HG02571 (cell line): Measurements from ENCODE around the gene ZNF775.

Experiments
- ATAC-seq: cut with Tn5 transposase; IDR thresholded peaks from one replicate; pipeline ENCODE4 v1.9.1; 2021; ENCODE audit warnings: mild to moderate bottlenecking, moderate library complexity; ENCODE audit not compliant: unreplicated experiment

The ZNF775 gene

GRCh38 chr7:150378853-150379440 lies at the start of gene ZNF775:
ZNF775 (plus strand) TSS chr7:150379330; CDS start chr7:150388471, 9,141 bp downstream.
- ATAC-seq = peak; percentile 76

- ATAC-seq = no peak
Measured at GRCh38 chr7:150329331-150330120, 49.6 kb upstream of the ZNF775 start.

DNA sequence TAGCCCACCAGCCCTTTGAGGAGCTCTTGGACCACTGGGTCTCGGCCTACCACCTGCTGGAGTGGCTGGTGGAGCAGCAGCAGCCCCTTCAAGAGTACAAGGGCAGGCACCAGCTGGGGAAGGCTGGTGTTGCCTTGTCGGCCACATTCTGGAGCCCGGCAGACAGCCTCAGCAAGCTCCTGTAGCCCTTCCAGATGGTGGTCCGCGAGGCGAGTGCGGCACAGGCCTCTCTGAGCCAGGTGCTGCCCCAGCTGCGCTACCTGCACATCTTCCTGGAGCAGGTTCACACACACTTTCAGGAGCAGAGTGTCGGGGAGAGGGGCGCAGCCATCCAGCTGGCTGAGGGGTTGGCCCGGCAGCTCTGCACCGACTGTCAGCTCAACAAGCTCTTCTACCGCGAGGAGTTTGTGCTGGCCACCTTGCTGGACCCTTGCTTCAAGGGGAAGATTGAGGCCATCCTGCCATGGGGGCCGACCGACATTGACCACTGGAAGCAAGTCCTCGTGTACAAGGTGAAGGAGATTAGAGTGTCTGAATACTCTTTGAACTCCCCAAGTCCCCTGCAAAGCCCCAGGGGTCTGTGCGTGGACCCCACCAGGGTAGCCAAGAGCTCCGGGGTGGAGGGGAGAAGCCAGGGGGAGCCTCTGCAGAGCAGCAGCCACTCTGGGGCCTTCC lies 48.8 kb upstream of the ZNF775 start:
- ATAC-seq = no peak

DNA sequence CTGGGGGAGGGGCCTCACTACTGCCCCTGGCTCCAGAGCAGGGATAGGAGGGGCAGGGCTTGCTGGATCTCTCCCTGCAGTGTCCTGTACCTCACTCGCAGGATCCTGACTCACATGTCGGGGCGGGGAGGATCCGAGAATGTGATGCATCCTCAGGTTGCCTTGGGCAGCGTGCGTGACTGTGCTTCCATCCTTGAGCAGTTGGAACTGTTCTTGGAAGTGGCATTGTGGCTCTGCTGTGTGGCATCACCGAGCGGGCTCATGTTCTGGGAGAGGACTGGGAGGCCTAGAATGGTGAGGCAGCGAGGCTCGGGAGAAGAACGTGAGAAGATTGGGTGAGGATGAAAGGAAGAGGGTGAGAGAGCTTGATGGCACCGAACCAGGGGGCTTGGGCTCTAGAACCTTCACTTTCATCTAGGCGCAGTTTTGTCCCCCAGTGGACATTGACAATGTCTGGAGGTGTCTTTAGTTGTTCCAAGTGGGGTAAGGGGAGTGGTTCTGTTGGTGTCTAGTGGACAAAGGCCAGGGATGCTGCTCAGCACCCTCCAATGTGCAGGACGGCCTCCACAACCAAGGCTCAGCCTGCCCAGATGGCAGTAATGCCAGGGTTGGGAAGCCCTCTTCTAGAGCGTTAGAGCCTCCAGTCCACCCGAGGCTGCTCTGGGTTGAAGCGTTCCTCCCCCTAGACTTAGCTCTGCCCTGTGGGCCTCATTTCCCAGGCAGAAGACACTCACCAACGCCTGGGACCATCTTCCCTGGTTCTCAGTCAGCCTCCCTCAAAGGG lies 46.1 kb upstream of the ZNF775 start:
- no peak for ATAC-seq

DNA sequence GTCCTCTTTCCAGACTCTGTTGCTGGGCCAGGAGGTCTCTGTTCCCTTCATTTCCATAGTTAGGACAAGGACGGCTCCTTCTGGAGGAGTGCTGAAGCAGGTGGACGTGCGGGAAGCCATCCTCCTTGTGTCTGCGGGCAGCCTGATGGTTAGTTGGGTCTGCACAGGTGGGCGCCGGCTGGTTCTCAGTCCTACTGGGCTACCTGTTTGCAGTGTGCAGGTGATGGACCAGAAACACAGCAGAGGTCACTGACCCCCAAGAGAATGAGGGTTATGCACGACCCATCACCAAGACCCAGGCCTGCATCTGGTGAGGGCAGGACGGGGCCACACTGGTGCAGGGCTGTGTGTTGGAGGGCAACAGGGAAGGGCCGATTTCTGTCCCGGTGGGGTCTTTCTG lies 45.5 kb upstream of the ZNF775 start:
- no peak for ATAC-seq

GRCh38 chr7:150334108-150334507 lies 45.0 kb upstream of the ZNF775 start:
- ATAC-seq = no peak

DNA sequence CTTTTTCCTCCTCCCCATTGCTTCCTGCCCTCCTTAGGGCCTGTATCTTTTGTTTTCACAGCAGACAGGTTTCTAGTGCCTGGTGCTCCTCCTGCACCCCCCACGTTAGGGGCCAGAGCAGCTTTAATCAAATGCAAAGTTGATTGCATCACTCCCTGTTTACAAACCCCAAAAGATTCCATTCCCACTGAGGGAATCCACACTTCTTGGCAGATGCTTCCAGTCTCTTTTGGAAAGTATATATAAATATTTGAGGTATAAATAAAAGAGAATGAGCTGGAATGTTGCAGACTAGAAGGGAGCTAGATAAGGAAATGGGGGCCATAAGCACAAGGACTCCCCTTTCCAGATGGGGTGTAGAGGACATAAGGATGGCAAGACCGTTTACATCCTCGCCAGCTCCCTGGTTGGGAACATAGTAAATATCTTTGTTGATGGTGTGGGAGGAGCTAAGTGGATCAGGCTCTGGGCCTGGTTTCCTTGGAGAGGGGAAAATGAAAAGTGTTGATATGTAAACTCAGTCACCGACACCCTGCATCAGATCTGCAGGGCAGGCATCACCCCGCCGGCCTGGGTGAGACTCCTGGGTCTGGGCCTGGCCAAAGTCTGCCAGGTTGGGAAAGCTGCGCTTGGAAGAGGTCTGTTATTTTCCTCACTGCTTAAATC lies 43.9 kb upstream of the ZNF775 start:
- ATAC-seq = no peak

DNA sequence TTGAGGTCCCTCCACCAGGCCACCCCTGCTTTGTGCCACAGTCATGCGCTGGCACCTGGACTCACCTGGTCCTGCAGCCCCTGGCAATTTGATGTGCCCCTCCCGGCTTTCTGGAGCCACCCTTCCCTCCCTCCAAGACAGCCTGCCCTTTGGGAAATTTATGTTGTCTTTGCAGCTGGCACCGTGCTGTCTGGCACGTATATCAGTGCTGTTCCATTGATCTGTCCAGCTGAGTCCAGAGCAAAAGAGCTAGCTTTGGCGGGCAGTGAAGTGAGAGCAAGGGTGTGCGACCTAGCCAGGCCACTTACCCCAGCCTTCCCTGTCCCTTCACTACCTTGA lies 43.4 kb upstream of the ZNF775 start:
- no peak for ATAC-seq

GRCh38 chr7:150336746-150337145 lies 42.4 kb upstream of the ZNF775 start:
- ATAC-seq = no peak

DNA sequence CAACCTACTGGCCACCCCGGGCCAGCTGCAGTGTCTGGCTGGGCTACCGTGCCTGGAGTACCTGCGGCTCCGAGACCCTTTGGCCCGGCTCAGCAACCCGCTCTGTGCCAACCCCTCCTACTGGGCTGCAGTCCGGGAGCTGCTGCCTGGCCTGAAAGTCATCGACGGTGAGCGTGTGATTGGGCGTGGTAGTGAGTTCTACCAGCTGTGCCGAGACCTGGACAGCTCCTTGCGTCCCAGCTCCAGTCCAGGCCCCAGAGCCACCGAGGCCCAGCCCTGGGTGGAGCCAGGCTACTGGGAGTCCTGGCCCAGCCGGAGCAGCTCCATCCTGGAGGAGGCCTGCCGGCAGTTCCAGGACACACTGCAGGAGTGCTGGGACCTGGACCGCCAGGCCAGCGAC lies 42.0 kb upstream of the ZNF775 start:
- no peak for ATAC-seq

- ATAC-seq = no peak
Measured at GRCh38 chr7:150337659-150338081, 41.5 kb upstream of the ZNF775 start.

- ATAC-seq = no peak
Measured at GRCh38 chr7:150338166-150338829, 40.8 kb upstream of the ZNF775 start.

DNA sequence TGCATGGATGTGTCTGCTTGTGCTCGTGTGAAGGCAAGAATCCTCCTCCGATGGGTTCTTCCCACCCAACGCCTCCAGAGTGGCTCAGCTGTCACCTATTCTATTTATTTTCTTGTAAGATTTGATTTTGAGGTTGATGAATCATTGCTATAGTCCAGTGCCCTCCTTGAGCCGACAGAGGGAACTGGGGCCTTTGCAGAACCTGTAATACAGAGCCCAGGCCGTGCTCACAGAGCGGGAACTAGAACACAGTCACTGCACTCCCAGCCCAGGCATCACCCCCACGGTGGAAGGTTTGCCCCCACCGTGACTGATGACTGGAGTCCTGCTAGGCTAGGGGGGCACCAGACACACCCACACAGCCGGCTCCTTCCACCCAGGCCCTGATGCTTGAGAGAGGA lies 39.7 kb upstream of the ZNF775 start:
- ATAC-seq = no peak

GRCh38 chr7:150340024-150340749 lies 38.9 kb upstream of the ZNF775 start:
- ATAC-seq = no peak

- no peak for ATAC-seq
Measured at GRCh38 chr7:150340875-150341262, 38.3 kb upstream of the ZNF775 start.

- no peak for ATAC-seq
Measured at GRCh38 chr7:150341263-150342120, 37.6 kb upstream of the ZNF775 start, which contains the start of gene RARRES2. RARRES2 (minus strand) TSS chr7:150341629; CDS start chr7:150340609, 1,020 bp downstream.

DNA sequence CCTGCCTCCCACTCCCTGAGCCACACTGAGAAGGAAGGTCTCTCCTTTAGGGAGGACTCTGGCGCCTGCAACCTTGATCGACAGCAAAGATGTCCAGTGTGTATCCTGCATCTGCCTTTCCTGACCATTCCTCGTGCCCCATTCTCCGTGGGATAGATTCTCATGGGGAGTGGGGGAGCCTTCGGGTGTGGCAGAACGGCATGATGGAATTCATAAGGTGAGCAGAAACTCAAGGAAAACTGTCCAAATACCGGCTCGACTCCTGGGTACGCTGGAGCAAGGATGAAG lies 37.1 kb upstream of the ZNF775 start:
- no peak for ATAC-seq

DNA sequence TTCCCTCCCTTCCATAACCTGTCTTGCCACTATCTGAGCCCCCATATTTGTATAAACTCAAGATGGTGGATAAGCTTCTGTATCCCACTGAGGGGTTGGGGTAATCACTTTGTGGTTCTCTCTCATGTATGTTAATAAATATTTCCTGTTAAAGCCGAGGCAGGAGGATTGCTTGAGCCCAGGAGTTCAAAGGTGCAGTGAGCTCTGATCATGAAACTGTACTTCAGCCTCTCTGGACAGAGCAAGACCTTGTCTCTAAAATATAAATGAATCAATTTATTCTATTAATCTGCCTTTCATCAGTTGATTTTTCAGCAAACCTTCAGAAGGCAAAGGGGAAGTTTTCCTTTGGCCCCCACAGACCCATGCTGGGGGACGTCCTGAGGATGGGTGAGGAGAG lies 35.9 kb upstream of the ZNF775 start:
- ATAC-seq = no peak

GRCh38 chr7:150344299-150344698 lies 34.8 kb upstream of the ZNF775 start:
- ATAC-seq = no peak
